ENCODE measurements around the gene CAV2. TPM values are rescaled to one million over a fixed set of nuclear protein-coding genes. Genes with fewer than 3 reads are reported as not detected.

The CAV2 gene
- total and polyA plus RNA-seq, 9 of the 15 experiments (the other 6 are each of a cell fraction or from before 2014, with no cell fraction given) = 16.1 to 137 (median 38.3) TPM

DNA sequence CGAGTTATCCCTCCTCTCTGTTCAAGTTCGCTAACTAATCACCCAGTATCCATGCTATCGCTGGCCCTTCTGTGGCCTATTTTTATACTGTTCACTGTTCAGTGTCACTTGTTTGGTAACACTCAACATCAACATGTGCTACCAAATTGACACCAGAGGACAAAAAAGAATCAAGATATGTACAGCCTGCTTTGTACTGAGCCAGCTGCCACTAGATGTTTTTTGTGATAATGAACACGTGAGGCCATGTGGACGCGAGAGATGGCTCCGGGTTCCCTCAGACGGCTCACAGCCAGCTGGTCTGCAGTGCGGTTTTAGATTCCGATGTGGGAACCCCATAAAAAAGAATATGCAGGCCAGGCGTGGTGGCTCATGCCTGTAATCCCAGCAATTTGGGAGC lies 46.5 kb downstream of the CAV2 start (continued):
- TF ChIP-seq KLF10 (CRISPR knock-in tag; IDR thresholded peaks at IDR 0.05) (no peak), MYC (IDR thresholded peaks at IDR 0.05; ENCODE audit: low read depth, low read length) (peak; percentile 27; the same call in 1 of the 2 replicates), MYC (CRISPR knock-in tag; IDR thresholded peaks at IDR 0.05; ENCODE audit: borderline replicate concordance, low read depth) (no peak), ZNF586 (CRISPR knock-in tag; conservative IDR thresholded peaks at IDR 0.05) (no peak), GTF2B (IDR thresholded peaks at IDR 0.05; ENCODE audit: extremely low read depth, insufficient read length) (no peak), CC2D1A (IDR thresholded peaks at IDR 0.05) (no peak), ZNF217 (CRISPR knock-in tag; IDR thresholded peaks at IDR 0.05) (no peak), CBFA2T3 (IDR thresholded peaks at IDR 0.05) (peak; percentile 42; the same call in 1 of the 2 replicates), NCOA1 (IDR thresholded peaks at IDR 0.05; ENCODE audit: low read depth) (no peak), MGA (IDR thresholded peaks at IDR 0.05) (peak; percentile 29; the same call in 1 of the 2 replicates), TEAD4 (IDR thresholded peaks at IDR 0.05; ENCODE audit: low read length) (peak; percentile 42; the same call in 1 of the 2 replicates), TEAD4 (CRISPR knock-in tag; IDR thresholded peaks at IDR 0.05; ENCODE audit: borderline replicate concordance) (no peak), MXI1 (IDR thresholded peaks at IDR 0.05; ENCODE audit: low read depth, low read length) (no peak)
- TF ChIP-seq, protein P1, sequence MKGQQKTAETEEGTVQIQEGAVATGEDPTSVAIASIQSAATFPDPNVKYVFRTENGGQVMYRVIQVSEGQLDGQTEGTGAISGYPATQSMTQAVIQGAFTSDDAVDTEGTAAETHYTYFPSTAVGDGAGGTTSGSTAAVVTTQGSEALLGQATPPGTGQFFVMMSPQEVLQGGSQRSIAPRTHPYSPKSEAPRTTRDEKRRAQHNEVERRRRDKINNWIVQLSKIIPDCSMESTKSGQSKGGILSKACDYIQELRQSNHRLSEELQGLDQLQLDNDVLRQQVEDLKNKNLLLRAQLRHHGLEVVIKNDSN (CRISPR knock-in tag; IDR thresholded peaks at IDR 0.05) = 0 out of 2 replicates have a peak, but pooled peaks have one; percentile 31

Measured in K562 (cell line).